LNCaP clone FGC (cell line): ENCODE results near the gene PRPH.

ENCODE experiments used
- DNase-seq: peaks from one replicate; pipeline ENCODE4 v3.0.0-alpha.2; 2011; ENCODE audit warnings: low read depth
- H3K4me3 ChIP-seq: 2 replicates; pipeline ENCODE4 v1.5.1; 2011; ENCODE audit warnings: mild to moderate bottlenecking, low read depth, low read length, control low read depth
- CTCF ChIP-seq: IDR thresholded peaks from 2 replicates; pipeline ENCODE4 v1.5.1; 2012; ENCODE audit warnings: mild to moderate bottlenecking; ENCODE audit not compliant: control insufficient read depth, insufficient read depth; ENCODE audit errors: extremely low read depth

Gene PRPH

GRCh38 chr12:49325606-49326005 lies 30.7 kb downstream of the PRPH start:
- DNase-seq: no peak
- no peak overlapping the region for H3K4me3 ChIP-seq
- no peak for TF ChIP-seq CTCF

GRCh38 chr12:49327368-49327767 lies 32.4 kb downstream of the PRPH start:
- no peak for TF ChIP-seq CTCF
- DNase-seq: no peak

GRCh38 chr12:49327887-49328286 lies 32.9 kb downstream of the PRPH start:
- H3K4me3 ChIP-seq: no peak overlapping the region
- DNase-seq: no peak
- no peak for TF ChIP-seq CTCF

More at GRCh38 chr12:49327368-49327767, 32.4 kb downstream of the PRPH start:
- H3K4me3 ChIP-seq: no peak overlapping the region

GRCh38 chr12:49328816-49329215 lies 33.9 kb downstream of the PRPH start:
- H3K4me3 ChIP-seq: no peak overlapping the region
- no peak for DNase-seq
- no peak for TF ChIP-seq CTCF

- no peak for TF ChIP-seq CTCF
- no peak for DNase-seq
- H3K4me3 ChIP-seq: no peak overlapping the region
Observed at GRCh38 chr12:49330032-49330619, 35.2 kb downstream of the PRPH start.

GRCh38 chr12:49330631-49331379 lies 35.9 kb downstream of the PRPH start:
- TF ChIP-seq CTCF: no peak
- H3K4me3 ChIP-seq: no peak overlapping the region; the same call in 1 of the 2 replicates
- DNase-seq: no peak
